NCI-H510A treated with DMSO at 0.1 percent for 48 hours (cell line): ENCODE data around the gene GATA6.
"Not testable (repeated sequence)": the region's sequence is repeated elsewhere in the genome, so short reads cannot be mapped to it uniquely, and the experiment has no call there.

ENCODE experiments used
- DNase-seq: peaks from one replicate; lab custom pipeline; 2025; lab: John Stamatoyannopoulos, UW

GATA6 gene

GRCh38 chr18:22204996-22205395 lies 35.6 kb downstream of the GATA6 start:
- DNase-seq, result no peak

DNA sequence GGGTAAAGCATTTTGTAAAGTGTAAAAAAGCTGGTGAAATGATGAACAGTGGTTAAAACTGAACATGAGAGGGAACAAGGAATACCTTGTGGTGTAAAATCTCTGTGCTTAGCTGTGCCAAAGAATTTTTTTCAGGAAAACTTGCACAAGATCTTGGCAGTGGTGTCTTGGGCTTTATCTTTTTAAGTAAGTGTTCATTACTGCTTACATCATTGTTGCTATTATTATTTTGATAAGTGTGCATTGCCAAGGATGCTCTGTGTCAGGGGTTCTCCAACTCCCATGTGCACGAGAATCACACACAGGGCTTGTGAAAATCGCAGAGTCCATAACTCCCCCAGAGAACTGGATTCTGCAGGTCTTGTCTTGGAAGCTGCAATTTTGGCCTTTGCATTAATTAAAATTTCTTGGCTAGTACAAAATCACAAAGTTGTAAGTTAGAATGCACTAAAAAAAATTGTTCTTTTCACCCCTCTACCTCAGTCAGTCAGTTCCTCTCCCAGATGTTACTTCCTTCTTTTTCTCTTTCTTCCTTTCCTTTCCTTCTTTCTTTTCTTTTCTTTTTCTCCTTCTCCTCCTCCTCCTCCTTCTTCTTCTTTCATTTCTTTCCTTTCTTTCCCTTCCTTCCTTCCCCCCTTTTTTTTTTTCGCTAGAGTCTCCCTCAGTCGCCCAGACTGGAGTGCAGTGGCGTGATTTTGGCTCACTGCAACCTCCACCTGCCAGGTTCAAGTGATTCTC lies 37.8 kb downstream of the GATA6 start:
- no peak for DNase-seq

- DNase-seq, result no peak
Observed at GRCh38 chr18:22210311-22210754, 40.9 kb downstream of the GATA6 start.

GRCh38 chr18:22211657-22212056 lies 42.3 kb downstream of the GATA6 start:
- no peak for DNase-seq

DNA sequence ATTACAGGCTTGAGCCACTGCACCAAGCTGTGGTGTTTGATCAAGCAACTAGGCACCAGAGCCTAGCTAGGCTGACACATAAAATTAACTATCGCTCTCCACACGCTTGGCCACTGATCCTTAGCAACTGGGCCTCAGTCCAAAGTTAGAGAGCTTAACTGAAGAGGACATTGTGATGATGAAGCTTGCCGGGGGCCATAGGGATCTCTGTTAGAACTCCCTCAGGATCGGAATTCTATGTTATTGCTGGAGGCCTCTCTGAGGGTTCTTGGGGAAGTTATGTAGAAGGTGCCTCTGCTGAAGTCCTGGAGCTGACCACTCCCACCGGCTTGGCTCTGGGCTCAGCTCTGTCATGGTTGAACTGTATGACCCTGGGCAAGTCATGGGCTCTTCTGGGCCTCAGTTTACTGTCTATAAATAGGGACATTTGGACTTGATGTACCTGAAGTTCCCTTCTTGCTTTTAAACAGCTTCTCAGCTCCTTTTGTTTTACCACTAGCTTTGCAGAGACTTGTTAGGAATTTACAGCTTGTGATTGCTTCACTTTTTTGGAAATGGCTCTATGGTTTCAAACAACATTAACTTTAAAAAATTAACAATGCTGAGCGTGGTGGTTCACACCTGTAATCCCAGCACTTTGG lies 44.1 kb downstream of the GATA6 start:
- DNase-seq, result no peak

DNA sequence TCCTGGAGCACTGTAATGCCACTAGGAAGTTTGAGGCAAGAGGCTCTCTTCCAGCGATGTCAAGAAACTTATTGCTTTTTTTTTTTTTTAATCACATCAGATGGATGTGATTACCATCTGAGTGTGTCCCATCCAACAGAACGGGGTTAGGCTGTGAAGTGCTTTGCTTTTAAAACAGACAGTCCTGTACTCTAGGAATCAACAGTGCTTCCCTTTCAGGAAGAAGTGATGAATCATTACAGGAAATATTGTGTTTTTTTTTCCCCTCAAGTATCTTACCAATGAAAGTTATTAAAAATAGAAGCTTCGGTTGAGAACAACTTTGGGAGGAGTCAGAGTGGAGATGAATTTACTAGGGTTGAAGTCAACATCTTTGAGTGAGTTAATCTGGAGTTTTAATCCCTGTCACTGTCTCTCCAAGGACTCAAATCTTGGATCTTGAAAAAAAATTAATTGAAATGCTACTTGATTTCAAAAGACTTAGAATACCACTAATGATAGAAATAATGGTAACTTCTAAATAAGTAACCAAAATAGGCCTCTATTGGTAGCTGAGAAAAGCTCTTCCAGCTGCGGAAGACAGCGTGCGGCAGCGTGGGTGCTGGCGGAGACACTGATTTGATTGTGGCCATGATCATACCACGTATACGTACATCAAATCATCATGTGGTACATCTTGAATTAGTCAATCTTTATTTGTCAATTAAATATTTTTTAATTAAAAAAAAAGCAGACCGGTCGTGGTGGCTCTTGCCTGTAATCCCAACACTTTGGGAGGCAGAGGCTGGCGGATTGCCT lies 45.5 kb downstream of the GATA6 start:
- DNase-seq, result no peak

- DNase-seq, result no peak
Observed at GRCh38 chr18:22218835-22219234, 49.4 kb downstream of the GATA6 start.

- DNase-seq, result no peak
Observed at GRCh38 chr18:22219568-22220355, 50.4 kb downstream of the GATA6 start.

GRCh38 chr18:22220585-22220984 lies 51.2 kb downstream of the GATA6 start:
- DNase-seq, result not testable (repeated sequence)

- no peak for DNase-seq
Observed at GRCh38 chr18:22221350-22221749, 52.0 kb downstream of the GATA6 start.

DNA sequence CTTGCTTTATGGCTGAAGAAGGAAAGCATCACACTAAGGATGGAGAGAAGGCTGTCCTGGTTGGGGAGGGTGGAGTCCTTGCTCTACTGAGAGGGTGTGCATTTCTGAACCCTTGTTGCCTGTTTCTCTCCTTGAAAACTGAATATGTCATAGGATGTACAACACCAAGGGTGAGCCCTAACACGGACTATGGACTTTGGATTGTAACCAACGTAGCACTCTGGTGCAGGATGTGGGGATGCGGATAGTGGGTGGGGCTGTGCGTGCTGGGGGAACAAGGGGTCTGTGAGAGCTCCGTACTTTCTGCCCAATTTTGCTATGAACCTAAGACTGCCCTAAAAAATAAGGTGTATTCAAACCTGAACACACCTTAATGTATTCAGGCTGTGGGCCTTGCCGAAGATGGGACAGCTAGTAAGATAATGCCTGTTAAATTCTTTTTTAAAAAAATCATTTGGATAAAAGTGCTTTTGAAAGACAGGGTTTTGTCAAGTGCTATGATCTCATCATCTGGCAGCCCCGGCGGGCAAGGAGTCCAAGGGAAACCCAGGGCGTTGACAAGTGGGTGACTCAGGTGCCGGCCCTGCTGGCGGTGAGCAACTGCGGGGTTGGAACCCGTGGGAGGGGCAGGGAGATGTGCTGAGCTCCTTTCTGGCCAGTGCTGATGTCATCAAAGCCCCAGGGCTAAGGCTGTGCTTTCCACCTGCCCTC lies 54.0 kb downstream of the GATA6 start:
- DNase-seq, result no peak

DNA sequence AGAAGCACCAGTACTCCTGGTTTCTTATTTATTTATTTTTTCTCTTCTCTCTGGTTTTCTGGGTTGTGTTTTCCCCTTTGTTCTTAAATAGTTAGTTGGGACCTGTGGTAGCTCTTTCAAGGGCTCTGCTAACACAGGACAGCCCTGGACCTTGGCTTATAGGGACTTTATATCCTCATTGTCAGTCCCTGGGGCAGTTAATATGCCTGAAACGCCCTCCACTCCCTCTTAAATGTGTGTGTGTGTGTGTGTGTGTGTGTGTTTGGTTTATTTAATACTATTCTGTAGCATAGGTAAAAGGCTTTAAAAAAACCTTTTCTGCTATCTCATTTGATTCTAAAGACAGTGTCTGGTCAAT lies 54.6 kb downstream of the GATA6 start:
- no peak for DNase-seq

DNA sequence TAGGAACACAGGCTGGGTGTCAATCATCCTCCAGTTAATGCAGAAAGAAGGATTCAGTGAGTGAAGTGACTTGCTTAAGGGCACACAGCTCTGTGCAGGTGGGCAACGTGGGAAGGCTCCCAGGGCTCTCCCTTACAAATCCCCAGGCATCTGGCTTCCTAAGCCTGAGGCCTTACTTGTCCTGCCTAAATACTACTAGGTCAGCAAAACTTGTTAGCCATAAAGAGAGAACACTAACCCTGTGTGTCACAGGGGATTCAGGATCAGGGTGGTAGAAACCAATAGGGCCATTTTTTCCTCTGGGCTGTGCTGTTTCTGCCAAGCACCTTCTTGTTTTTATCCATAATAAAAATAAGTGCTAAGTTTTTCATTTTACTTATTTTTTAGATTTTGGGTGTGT lies 55.0 kb downstream of the GATA6 start:
- DNase-seq, result no peak

DNA sequence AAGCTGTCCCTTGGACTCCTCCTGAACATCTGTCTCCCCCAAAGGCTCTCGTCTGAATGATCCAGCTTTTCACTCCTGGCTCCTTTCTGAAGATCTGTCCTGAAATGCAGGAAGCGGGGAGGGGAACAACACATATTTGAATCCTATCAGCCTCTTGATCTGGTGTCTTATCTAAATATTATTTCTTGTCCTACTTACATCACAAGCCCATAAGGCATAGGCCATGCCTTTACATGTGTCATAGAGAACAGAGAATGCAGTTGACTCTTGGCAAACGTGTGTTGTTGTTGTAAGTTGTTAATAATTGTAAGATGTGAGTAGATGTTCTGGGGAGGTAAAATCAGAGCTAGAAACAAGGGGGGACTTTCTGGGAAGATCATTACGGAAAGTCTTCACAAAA lies 57.4 kb downstream of the GATA6 start:
- DNase-seq, result no peak

- no peak for DNase-seq
Observed at GRCh38 chr18:22228976-22229375, 59.6 kb downstream of the GATA6 start.

DNA sequence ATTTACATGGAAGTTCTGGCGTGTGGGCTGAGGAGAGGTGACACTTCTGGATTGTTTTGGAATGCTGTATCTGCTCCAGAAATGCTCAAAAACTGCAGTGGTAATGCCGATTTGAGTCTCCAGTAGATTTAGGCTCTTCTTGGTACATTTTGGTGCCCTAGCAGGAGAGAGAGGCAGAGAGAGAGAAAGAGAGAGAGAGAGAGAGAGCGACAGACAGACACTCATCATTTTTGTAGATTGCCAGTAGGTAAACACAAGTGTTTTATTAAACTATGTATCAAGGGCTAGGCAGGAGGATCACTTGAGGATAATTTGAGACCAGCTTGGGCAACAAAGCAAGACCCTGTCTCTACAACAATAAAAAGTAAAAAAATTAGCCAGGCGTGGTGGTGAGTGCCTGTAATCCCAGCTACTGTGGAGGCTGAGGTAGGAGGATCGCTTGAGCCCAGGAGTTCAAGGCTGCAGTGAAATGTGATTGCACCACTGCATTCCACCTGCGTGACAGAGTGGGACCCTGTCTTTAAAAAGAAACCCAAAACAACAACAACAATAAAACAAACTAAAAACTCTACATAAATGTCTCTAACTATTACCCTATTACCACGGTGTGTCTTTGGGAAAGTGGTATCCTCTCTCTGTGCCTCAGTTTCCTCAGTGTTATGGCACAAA lies 60.2 kb downstream of the GATA6 start:
- DNase-seq, result no peak

GRCh38 chr18:22230471-22230945 lies 61.1 kb downstream of the GATA6 start:
- no peak for DNase-seq

DNA sequence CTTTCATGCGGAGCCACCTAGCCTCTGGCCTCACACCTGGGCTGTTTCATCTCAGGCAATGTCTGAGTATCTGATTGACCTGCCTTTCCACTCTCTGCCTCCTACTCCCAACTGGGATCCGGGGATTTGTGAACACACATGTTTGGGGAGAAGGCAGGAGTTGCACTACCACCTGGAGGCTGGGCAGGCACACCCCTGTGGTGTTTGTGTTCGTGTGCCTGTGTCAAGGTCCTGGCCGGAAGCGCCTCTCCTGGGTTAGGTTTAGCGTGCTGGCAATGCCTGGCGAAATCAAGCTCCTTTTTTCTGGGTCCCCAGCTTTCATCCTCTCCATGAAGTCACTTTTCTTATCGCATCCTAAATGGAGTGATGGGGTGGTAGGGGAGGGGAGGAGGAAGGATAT lies 63.9 kb downstream of the GATA6 start:
- DNase-seq, result no peak

- no peak for DNase-seq
Observed at GRCh38 chr18:22238036-22238435, 68.6 kb downstream of the GATA6 start.

DNA sequence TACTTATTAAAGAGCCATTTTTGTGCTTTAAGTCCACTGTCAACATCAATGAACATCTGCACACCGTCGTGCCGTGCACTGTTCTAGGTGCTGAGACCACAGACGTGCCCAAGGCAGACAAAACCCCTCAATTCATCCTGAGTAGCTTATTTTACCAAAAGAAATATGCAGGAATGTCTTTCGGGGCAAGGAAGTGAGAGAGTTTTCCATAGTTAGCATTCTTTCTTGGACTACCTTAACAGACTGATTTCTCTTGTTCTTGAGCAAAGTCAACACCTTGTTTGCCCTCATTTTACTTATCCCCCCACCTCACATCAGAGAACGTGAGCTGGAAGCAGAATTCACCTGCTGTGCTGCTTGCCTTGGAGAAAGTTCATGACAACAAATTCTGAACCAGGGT lies 69.3 kb downstream of the GATA6 start:
- DNase-seq, result no peak

DNA sequence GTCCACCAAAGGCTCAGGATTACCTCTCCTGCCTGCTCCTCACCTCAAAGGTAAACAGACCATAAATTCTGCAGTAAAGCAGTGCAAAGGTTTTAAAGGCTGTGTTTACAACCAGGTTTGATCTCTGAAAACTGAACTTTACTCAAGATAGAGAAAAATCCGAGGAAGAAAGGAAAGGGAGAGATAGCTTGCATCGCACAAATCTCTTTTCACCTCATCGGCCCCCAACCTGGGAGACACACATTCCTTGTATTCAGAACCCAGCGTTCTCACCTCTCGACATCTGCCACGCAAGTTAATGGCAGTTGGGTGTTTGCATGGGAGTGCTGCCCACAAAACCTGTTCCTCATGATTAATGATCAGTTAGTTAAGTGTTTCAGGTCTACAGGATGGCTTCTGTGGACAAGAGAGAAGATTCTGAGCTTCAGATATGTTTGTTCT lies 72.6 kb downstream of the GATA6 start:
- no peak for DNase-seq
